GM23338 (cell line): ENCODE results near the gene F2RL2. TPM values are rescaled to one million over a fixed set of nuclear protein-coding genes. Genes with fewer than 3 reads are reported as not detected.

Experiments
- ATAC-seq: fragments of 200-7000 bp; cut with Tn5 transposase; 3 replicates; pipeline ENCODE4 v1.9.1; 2020
- DNase-seq: peaks from one replicate; pipeline ENCODE4 v3.0.0-alpha.2; 2015; ENCODE audit warnings: low spot score
- H2AFZ ChIP-seq: fragments of 200-600 bp; sonication (generic); 2 replicates; pipeline ENCODE4 v1.8.0; 2016; ENCODE audit warnings: antibody characterized with exemption, mild to moderate bottlenecking, moderate library complexity
- H3F3A ChIP-seq: fragments of 200-600 bp; sonication (generic); replicated peaks from 2 replicates; pipeline ENCODE4 v1.8.0; 2017; ENCODE audit warnings: antibody characterized with exemption, mixed run types, low read depth
- H3K27ac ChIP-seq: fragments of 200-600 bp; sonication (generic); 2 replicates; pipeline ENCODE4 v1.6.1; 2016; ENCODE audit warnings: low read depth
- H3K27me3 ChIP-seq: fragments of 200-600 bp; sonication (generic); 2 replicates; pipeline ENCODE4 v1.8.0; 2016; ENCODE audit warnings: mild to moderate bottlenecking, mixed run types, moderate library complexity; ENCODE audit not compliant: insufficient read depth
- H3K36me3 ChIP-seq: fragments of 200-600 bp; sonication (generic); 2 replicates; pipeline ENCODE4 v1.8.0; 2016; ENCODE audit warnings: mild to moderate bottlenecking; ENCODE audit not compliant: insufficient read depth
- H3K4me1 ChIP-seq: fragments of 200-600 bp; sonication (generic); 2 replicates; pipeline ENCODE4 v1.8.0; 2016; ENCODE audit warnings: mild to moderate bottlenecking, moderate library complexity; ENCODE audit not compliant: insufficient read depth
- H3K4me2 ChIP-seq: fragments of 200-600 bp; sonication (generic); 2 replicates; pipeline ENCODE4 v1.7.1; 2017; ENCODE audit warnings: mixed run types
- H3K4me3 ChIP-seq: fragments of 200-600 bp; sonication (generic); 2 replicates; pipeline ENCODE4 v1.6.1; 2016; ENCODE audit warnings: mixed run types
- H3K79me2 ChIP-seq: fragments of 200-600 bp; sonication (generic); replicated peaks from 2 replicates; pipeline ENCODE4 v1.8.0; 2017; ENCODE audit warnings: mild to moderate bottlenecking; ENCODE audit not compliant: insufficient read depth
- H3K9me2 ChIP-seq: fragments of 200-600 bp; sonication (generic); 2 replicates; pipeline ENCODE4 v1.8.0; 2017; ENCODE audit not compliant: insufficient read depth
- H4K20me1 ChIP-seq: fragments of 200-600 bp; sonication (generic); replicated peaks from 2 replicates; pipeline ENCODE4 v1.8.0; 2017; ENCODE audit warnings: mild to moderate bottlenecking; ENCODE audit not compliant: insufficient read depth
- H3K27ac Mint-ChIP-seq: 2 replicates; pipeline ENCODE4 v1.8.0; 2020; ENCODE audit warnings: inconsistent platforms, mild to moderate bottlenecking, moderate library complexity, mixed read lengths
- H3K27me3 Mint-ChIP-seq: 3 replicates; pipeline ENCODE4 v1.8.0; 2022; ENCODE audit warnings: low read depth, mild to moderate bottlenecking, moderate library complexity, mixed read lengths, inconsistent platforms; ENCODE audit not compliant: insufficient read depth, poor library complexity
- H3K36me3 Mint-ChIP-seq: 3 replicates; pipeline ENCODE4 v1.8.0; 2021; ENCODE audit warnings: low read depth, mild to moderate bottlenecking, inconsistent platforms, moderate library complexity, mixed read lengths
- H3K4me1 Mint-ChIP-seq: 3 replicates; pipeline ENCODE4 v1.8.0; 2020; ENCODE audit warnings: mild to moderate bottlenecking, inconsistent platforms, mixed read lengths
- H3K4me3 Mint-ChIP-seq: 3 replicates; pipeline ENCODE4 v1.8.0; 2021; ENCODE audit warnings: moderate library complexity, mild to moderate bottlenecking, inconsistent platforms, mixed read lengths
- H3K9me3 Mint-ChIP-seq: 3 replicates; pipeline ENCODE4 v1.8.0; 2020; ENCODE audit warnings: moderate library complexity, mild to moderate bottlenecking, inconsistent platforms, mixed read lengths
- EZH2 ChIP-seq: fragments of 200-600 bp; sonication (generic); IDR thresholded peaks from one replicate; pipeline ENCODE4 v1.8.0; 2017; ENCODE audit warnings: antibody characterized with exemption, mild to moderate bottlenecking, low read depth; ENCODE audit not compliant: unreplicated experiment
- EZH2phosphoT487 ChIP-seq: fragments of 200-600 bp; sonication (generic); IDR thresholded peaks from one replicate; pipeline ENCODE4 v1.8.1; 2018; ENCODE audit warnings: antibody characterized with exemption; ENCODE audit not compliant: unreplicated experiment
- POLR2AphosphoS5 ChIP-seq: IDR thresholded peaks from 2 replicates; pipeline ENCODE4 v1.6.1; 2016; ENCODE audit warnings: antibody characterized with exemption, low read depth
- REST ChIP-seq: IDR thresholded peaks from one replicate; pipeline ENCODE4 v1.6.1; 2018; ENCODE audit warnings: antibody characterized with exemption; ENCODE audit not compliant: unreplicated experiment
- STAT1 ChIP-seq: IDR thresholded peaks from one replicate; pipeline ENCODE4 v1.6.1; 2016; ENCODE audit warnings: antibody characterized with exemption; ENCODE audit not compliant: unreplicated experiment
- ZNF114 ChIP-seq: fragments of 250-450 bp; sonication (Bioruptor Pico); IDR thresholded peaks from 2 replicates; pipeline ENCODE4 v1.5.0; 2020; ENCODE audit warnings: mild to moderate bottlenecking, moderate library complexity
- ZNF462 ChIP-seq: fragments of 250-450 bp; sonication (Bioruptor Pico); IDR thresholded peaks from 2 replicates; pipeline ENCODE4 v1.5.0; 2020; ENCODE audit warnings: mild to moderate bottlenecking, moderate library complexity
- polyA plus RNA-seq: library from polyadenylated mRNA; unstranded; fragments of >200 nt; fragmentation: Nextera tagmentation; extraction: Ambion mirVana; gene quantifications from 2 replicates; pipeline ENCODE4 v1.2.1, GENCODE V29; 2016
- total RNA-seq: library from RNA; depleted of rRNA; stranded (reverse); fragments of >200 nt; shearing (Covaris generic); gene quantifications from 2 replicates; pipeline ENCODE4 v1.2.3, GENCODE V29; 2014

The F2RL2 gene
- total and polyA plus RNA-seq, 2 experiments from 2014 or later: 0.42 to 0.70 TPM

GRCh38 chr5:76576996-76577395 lies 46.2 kb downstream of the F2RL2 start (continued):
- TF ChIP-seq ZNF462 (CRISPR knock-in tag): no peak
- TF ChIP-seq EZH2: no peak
- TF ChIP-seq STAT1: no peak
- no peak for TF ChIP-seq POLR2AphosphoS5
- no peak for TF ChIP-seq ZNF114 (CRISPR knock-in tag)

- Mint-ChIP-seq H3K36me3 (no peaks in the 10 kb centered on the region), H3K4me1 (peaks cover 5% of the 10 kb centered on the region; the same call in 1 of the 3 replicates), H3K27me3 (no peaks in the 10 kb centered on the region), H3K27ac (no peak overlapping the region), H3K9me3 (no peaks in the 10 kb centered on the region), H3K4me3 (no peak overlapping the region)
- ATAC-seq (no peak), DNase-seq (no peak)
- Histone ChIP-seq H3K4me1 (0 out of 2 replicates have a peak, but pooled peaks cover 3% of the 10 kb centered on the region), H3K9me2 (no peaks in the 10 kb centered on the region), H3K36me3 (no peaks in the 10 kb centered on the region), H3K27ac (no peak overlapping the region), H3K27me3 (no peaks in the 10 kb centered on the region), H2AFZ (no peak overlapping the region), H3K79me2 (no peaks in the 10 kb centered on the region), H3F3A (no peaks in the 10 kb centered on the region), H3K4me3 (no peak overlapping the region), H4K20me1 (no peaks in the 10 kb centered on the region), H3K4me2 (no peak overlapping the region)
- TF ChIP-seq REST (no peak), EZH2 (no peak), EZH2phosphoT487 (no peak)
Measured at GRCh38 chr5:76576450-76576849, 46.8 kb downstream of the F2RL2 start.
